Nephron (organoid): ENCODE results near the gene L1CAM.
A peak's percentile ranks its signal among the peaks of the same experiment; 100 is the strongest.
"Not testable (repeated sequence)": the region's sequence is repeated elsewhere in the genome, so short reads cannot be mapped to it uniquely, and the experiment has no call there.

Experiments
- H3K27ac Mint-ChIP-seq, 3 experiments: 2 replicates each; pipeline ENCODE4 v1.8.0; 2020; ENCODE audit warnings: mixed read lengths in 3 of 3, mild to moderate bottlenecking in 2 of 3, moderate library complexity in 1 of 3
- H3K27me3 Mint-ChIP-seq: 2 replicates; pipeline ENCODE4 v1.8.0; 2021; ENCODE audit warnings: low read depth, mild to moderate bottlenecking, moderate library complexity, mixed read lengths
- H3K36me3 Mint-ChIP-seq: 2 replicates; pipeline ENCODE4 v1.8.0; 2020; ENCODE audit warnings: low read depth, mixed read lengths
- H3K4me1 Mint-ChIP-seq: 2 replicates; pipeline ENCODE4 v1.8.0; 2020; ENCODE audit warnings: mixed read lengths
- H3K4me3 Mint-ChIP-seq, 3 experiments: 2 replicates each; pipeline ENCODE4 v1.8.0; 2020; ENCODE audit warnings: mild to moderate bottlenecking in 3 of 3, mixed read lengths in 3 of 3, moderate library complexity in 2 of 3
- H3K9me3 Mint-ChIP-seq: 2 replicates; pipeline ENCODE4 v1.8.0; 2020; ENCODE audit warnings: mixed read lengths
- TF ChIP-seq, protein P1 (sequence below), 3 experiments: fragments of 200-600 bp; sonication (generic); IDR thresholded peaks; one replicate each; pipeline ENCODE4 v1.5.0; 2021; ENCODE audit warnings: antibody characterized with exemption in 3 of 3; ENCODE audit not compliant: unreplicated experiment in 3 of 3

Gene L1CAM

GRCh38 chrX:153820601-153821000 lies 65.4 kb downstream of the L1CAM start:
- peaks cover 7% of the 10 kb centered on the region for H3K4me1 Mint-ChIP-seq

GRCh38 chrX:153819384-153820040 lies 66.5 kb downstream of the L1CAM start:
- Mint-ChIP-seq H3K27me3 (peaks cover 9% of the 10 kb centered on the region), H3K27ac (peak overlapping the region; percentile 54 to 68 (median 59)), H3K4me3 (peak overlapping the region; percentile 67 to 75 (median 74)), H3K36me3 (no peaks in the 10 kb centered on the region), H3K4me1 (peaks cover 7% of the 10 kb centered on the region), H3K9me3 (peaks cover 18% of the 10 kb centered on the region)
- TF ChIP-seq, protein P1, sequence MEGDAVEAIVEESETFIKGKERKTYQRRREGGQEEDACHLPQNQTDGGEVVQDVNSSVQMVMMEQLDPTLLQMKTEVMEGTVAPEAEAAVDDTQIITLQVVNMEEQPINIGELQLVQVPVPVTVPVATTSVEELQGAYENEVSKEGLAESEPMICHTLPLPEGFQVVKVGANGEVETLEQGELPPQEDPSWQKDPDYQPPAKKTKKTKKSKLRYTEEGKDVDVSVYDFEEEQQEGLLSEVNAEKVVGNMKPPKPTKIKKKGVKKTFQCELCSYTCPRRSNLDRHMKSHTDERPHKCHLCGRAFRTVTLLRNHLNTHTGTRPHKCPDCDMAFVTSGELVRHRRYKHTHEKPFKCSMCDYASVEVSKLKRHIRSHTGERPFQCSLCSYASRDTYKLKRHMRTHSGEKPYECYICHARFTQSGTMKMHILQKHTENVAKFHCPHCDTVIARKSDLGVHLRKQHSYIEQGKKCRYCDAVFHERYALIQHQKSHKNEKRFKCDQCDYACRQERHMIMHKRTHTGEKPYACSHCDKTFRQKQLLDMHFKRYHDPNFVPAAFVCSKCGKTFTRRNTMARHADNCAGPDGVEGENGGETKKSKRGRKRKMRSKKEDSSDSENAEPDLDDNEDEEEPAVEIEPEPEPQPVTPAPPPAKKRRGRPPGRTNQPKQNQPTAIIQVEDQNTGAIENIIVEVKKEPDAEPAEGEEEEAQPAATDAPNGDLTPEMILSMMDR (IDR thresholded peaks at IDR 0.05; ENCODE audit: unreplicated experiment in 3 of 3): no peak

More at GRCh38 chrX:153820601-153821000, 65.4 kb downstream of the L1CAM start:
- Mint-ChIP-seq H3K9me3 (peaks cover 13% of the 10 kb centered on the region), H3K27ac (no peak overlapping the region), H3K36me3 (no peaks in the 10 kb centered on the region), H3K27me3 (peaks cover 6% of the 10 kb centered on the region), H3K4me3 (peak overlapping the region in 2 of 3 experiments; percentile 7 to 30)
- TF ChIP-seq, protein P1 (IDR thresholded peaks at IDR 0.05; ENCODE audit: unreplicated experiment in 3 of 3): no peak

GRCh38 chrX:153818571-153819383 lies 67.2 kb downstream of the L1CAM start:
- Mint-ChIP-seq H3K27me3 (peaks cover 5% of the 10 kb centered on the region), H3K4me1 (peaks cover 7% of the 10 kb centered on the region), H3K4me3 (peak overlapping the region; percentile 67 to 75 (median 74)), H3K9me3 (peaks cover 18% of the 10 kb centered on the region), H3K27ac (peak overlapping the region in 2 of 3 experiments; percentile 54 to 68), H3K36me3 (no peaks in the 10 kb centered on the region)
- TF ChIP-seq, protein P1 (IDR thresholded peaks at IDR 0.05; ENCODE audit: unreplicated experiment in 3 of 3): no peak

DNA sequence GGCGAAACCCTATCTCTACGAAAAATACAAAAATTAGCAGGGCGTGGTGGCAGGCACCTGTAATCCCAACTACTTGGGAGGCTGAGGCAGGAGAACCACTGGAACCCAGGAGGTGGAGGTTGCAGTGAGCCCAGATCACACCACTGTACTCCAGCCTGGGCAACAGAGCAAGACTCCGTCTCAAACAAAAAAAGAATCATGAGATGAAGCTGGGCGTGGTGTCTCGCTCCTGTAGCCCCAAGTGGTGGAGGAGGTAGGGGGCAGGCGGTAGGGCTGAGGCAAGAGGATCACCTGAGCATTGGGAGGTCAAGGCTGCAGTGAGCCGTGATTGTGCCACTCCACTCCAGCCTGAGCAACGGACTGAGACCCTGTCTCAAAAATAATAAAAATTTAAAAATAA lies 67.9 kb downstream of the L1CAM start:
- not testable (repeated sequence) for H3K4me1 Mint-ChIP-seq, H3K27me3 Mint-ChIP-seq, H3K36me3 Mint-ChIP-seq, H3K27ac Mint-ChIP-seq
- peaks cover 18% of the 10 kb centered on the region for H3K9me3 Mint-ChIP-seq
- H3K4me3 Mint-ChIP-seq: peak overlapping the region in 1 of 3 experiments; percentile 69

DNA sequence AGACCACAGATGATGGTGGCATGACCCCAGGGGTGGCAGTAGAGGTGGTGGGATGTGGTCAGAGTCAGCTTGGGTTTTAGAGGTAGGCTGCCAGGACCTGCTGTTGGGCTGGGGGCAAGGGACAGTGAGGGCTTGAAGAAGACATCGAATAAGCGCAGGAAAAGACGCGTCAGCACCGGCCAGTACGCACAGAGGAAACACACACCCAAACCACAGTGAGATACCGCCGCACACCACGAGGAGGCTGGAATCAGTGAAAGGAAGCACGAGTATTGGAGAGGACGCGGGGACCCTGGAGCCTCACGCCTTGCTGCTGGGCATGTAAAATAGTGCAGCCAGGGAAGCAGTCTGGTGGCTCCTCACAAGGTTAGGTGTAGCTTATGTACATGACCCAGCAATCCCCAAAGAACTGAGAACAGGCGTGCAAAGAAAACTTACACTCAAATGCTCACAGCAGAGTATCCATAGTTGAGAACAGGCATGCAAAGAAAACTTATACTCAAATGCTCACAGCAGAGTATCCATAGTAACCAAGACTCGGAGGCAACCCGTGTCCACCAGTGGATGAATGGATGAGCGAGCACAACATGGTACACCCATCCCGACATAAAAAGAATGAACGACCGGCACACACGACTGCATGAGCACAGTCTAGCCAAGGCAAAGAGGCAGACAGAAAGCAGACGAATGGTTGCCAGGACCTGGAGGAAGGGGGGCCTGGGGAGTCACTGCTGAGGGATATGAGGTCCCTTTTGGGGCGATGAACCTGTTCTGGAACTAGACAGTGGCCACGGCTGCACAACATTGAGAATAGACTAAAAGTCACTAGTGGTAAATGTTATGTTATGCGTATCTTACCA lies 68.9 kb downstream of the L1CAM start:
- H3K4me1 Mint-ChIP-seq: peaks cover 7% of the 10 kb centered on the region
- H3K9me3 Mint-ChIP-seq: peaks cover 18% of the 10 kb centered on the region
- H3K27me3 Mint-ChIP-seq: peaks cover 3% of the 10 kb centered on the region
- TF ChIP-seq, protein P1 (IDR thresholded peaks at IDR 0.05; ENCODE audit: unreplicated experiment in 3 of 3): no peak
- peak overlapping the region; percentile 38 to 68 (median 68) for H3K27ac Mint-ChIP-seq
- peak overlapping the region; percentile 54 to 77 (median 63) for H3K4me3 Mint-ChIP-seq
- H3K36me3 Mint-ChIP-seq: no peaks in the 10 kb centered on the region
